ES-I3 (cell line): ENCODE results near the gene QRFP.

Experiments used
- H3K36me3 ChIP-seq: 2 replicates; pipeline ENCODE4 v1.6.1; 2013; ENCODE audit warnings: mild to moderate bottlenecking, low read length, control low read depth, moderate library complexity; ENCODE audit not compliant: insufficient read depth
- H3K4me1 ChIP-seq: 2 replicates; pipeline ENCODE4 v1.6.1; 2013; ENCODE audit warnings: mild to moderate bottlenecking, control low read depth, low read length; ENCODE audit not compliant: insufficient read depth
- H3K9ac ChIP-seq: 2 replicates; pipeline ENCODE4 v1.6.1; 2013; ENCODE audit warnings: low read depth, mild to moderate bottlenecking, low read length, moderate library complexity
- H3K9me3 ChIP-seq: 2 replicates; pipeline ENCODE4 v1.6.1; 2013; ENCODE audit warnings: mild to moderate bottlenecking, low read length, moderate library complexity; ENCODE audit not compliant: control insufficient read depth, insufficient read depth

Gene QRFP

DNA sequence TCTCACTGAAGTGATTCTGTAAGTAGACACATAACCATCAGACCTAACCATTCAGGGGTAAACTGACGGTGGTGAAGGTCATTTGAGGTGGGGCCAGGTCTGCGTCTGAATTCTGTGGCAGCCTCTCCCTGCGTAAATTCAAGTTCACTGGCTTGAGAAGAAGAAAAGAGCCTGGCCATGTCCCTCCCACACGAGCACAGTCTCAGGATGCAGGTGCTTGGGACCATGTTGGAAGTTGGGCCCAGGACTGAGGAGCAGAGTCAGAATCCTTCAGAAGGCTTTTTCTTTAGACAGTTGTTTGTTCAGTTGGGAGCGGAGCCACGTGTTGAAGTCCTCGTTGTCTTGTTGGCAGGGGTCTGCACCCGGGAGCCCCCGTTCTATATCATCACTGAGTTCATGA is 24.1 kb downstream of the QRFP start:
- no peak overlapping the region for H3K9ac ChIP-seq
- H3K4me1 ChIP-seq: no peaks in the 10 kb centered on the region
- H3K36me3 ChIP-seq: peaks cover 27% of the 10 kb centered on the region
- no peaks in the 10 kb centered on the region for H3K9me3 ChIP-seq

GRCh38 chr9:130872093-130872492 is 24.5 kb downstream of the QRFP start:
- H3K9ac ChIP-seq: no peak overlapping the region
- H3K36me3 ChIP-seq: peaks cover 27% of the 10 kb centered on the region
- no peaks in the 10 kb centered on the region for H3K9me3 ChIP-seq
- H3K4me1 ChIP-seq: no peaks in the 10 kb centered on the region

- Histone ChIP-seq H3K9me3 (no peaks in the 10 kb centered on the region), H3K9ac (no peak overlapping the region), H3K4me1 (no peaks in the 10 kb centered on the region), H3K36me3 (peaks cover 27% of the 10 kb centered on the region)
Measured at GRCh38 chr9:130871395-130872062, 25.1 kb downstream of the QRFP start.

GRCh38 chr9:130870491-130871381 is 25.9 kb downstream of the QRFP start:
- Histone ChIP-seq H3K9ac (no peak overlapping the region), H3K36me3 (peaks cover 27% of the 10 kb centered on the region), H3K4me1 (no peaks in the 10 kb centered on the region), H3K9me3 (no peaks in the 10 kb centered on the region)

- H3K36me3 ChIP-seq: peaks cover 27% of the 10 kb centered on the region
- no peak overlapping the region for H3K9ac ChIP-seq
- H3K4me1 ChIP-seq: no peaks in the 10 kb centered on the region
- no peaks in the 10 kb centered on the region for H3K9me3 ChIP-seq
Measured at GRCh38 chr9:130869250-130869649, 27.4 kb downstream of the QRFP start.

DNA sequence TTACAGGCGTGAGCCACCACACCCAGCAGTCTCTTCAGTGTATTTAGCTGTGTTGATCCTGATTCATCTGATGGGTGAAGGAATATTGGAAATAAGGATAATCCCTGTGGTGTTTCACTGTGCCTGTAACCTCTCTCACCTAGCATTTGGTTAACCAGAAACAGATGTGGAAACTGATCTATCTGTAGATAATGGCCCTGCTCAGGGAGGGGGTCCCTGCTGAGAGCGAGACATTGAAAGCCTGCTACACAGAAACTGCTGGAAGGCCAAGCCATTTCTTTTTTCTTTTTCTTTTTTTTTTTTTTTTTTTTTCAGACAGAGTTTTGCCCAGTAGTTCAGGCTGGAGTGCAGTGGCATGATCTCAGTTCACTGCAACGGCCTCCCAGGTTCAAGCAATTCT is 28.4 kb downstream of the QRFP start:
- Histone ChIP-seq H3K36me3 (peaks cover 22% of the 10 kb centered on the region), H3K9ac (no peak overlapping the region), H3K4me1 (no peaks in the 10 kb centered on the region; the same call in 1 of the 2 replicates), H3K9me3 (no peaks in the 10 kb centered on the region)

GRCh38 chr9:130867556-130867955 is 29.1 kb downstream of the QRFP start:
- no peaks in the 10 kb centered on the region; the same call in 1 of the 2 replicates for H3K4me1 ChIP-seq
- no peak overlapping the region for H3K9ac ChIP-seq
- peaks cover 18% of the 10 kb centered on the region for H3K36me3 ChIP-seq
- no peaks in the 10 kb centered on the region for H3K9me3 ChIP-seq

GRCh38 chr9:130866474-130866965 is 30.1 kb downstream of the QRFP start:
- no peaks in the 10 kb centered on the region for H3K9me3 ChIP-seq
- H3K4me1 ChIP-seq: no peaks in the 10 kb centered on the region; the same call in 1 of the 2 replicates
- H3K9ac ChIP-seq: no peak overlapping the region
- H3K36me3 ChIP-seq: peaks cover 8% of the 10 kb centered on the region; the same call in 1 of the 2 replicates

DNA sequence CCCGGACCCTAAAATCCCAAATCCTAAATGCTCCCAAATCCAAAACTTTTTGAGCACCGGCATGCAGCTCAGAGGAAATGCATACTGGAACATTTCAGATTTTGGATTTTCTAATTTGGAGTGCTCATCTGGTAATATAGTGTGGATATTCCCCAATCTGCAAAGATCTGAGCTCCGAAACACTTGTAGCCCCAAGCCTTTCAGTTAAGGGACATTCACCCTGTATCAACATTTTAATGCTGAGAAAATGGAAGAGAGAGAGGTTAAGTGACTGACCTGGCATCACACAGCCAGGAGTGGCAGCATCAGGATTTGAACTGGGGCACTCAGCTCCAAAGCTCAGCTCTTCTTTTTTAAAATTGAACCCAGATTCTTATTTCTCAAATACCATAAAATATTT is 30.7 kb downstream of the QRFP start:
- Histone ChIP-seq H3K36me3 (peaks cover 5% of the 10 kb centered on the region; the same call in 1 of the 2 replicates), H3K4me1 (no peaks in the 10 kb centered on the region; the same call in 1 of the 2 replicates)

GRCh38 chr9:130864541-130864940 is 32.1 kb downstream of the QRFP start:
- Histone ChIP-seq H3K9me3 (no peaks in the 10 kb centered on the region), H3K4me1 (peaks cover 7% of the 10 kb centered on the region), H3K36me3 (peaks cover 8% of the 10 kb centered on the region), H3K9ac (no peak overlapping the region)

More for the DNA sequence above, 30.7 kb downstream of the QRFP start:
- H3K9ac ChIP-seq: no peak overlapping the region
- no peaks in the 10 kb centered on the region for H3K9me3 ChIP-seq

DNA sequence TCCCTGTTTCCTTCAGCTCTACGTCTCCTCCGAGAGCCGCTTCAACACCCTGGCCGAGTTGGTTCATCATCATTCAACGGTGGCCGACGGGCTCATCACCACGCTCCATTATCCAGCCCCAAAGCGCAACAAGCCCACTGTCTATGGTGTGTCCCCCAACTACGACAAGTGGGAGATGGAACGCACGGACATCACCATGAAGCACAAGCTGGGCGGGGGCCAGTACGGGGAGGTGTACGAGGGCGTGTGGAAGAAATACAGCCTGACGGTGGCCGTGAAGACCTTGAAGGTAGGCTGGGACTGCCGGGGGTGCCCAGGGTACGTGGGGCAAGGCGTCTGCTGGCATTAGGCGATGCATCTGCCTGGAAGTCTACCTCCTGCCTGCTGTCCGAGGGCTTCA is 33.9 kb downstream of the QRFP start:
- Histone ChIP-seq H3K9ac (no peak overlapping the region), H3K9me3 (no peaks in the 10 kb centered on the region), H3K4me1 (peaks cover 21% of the 10 kb centered on the region), H3K36me3 (peaks cover 8% of the 10 kb centered on the region)

DNA sequence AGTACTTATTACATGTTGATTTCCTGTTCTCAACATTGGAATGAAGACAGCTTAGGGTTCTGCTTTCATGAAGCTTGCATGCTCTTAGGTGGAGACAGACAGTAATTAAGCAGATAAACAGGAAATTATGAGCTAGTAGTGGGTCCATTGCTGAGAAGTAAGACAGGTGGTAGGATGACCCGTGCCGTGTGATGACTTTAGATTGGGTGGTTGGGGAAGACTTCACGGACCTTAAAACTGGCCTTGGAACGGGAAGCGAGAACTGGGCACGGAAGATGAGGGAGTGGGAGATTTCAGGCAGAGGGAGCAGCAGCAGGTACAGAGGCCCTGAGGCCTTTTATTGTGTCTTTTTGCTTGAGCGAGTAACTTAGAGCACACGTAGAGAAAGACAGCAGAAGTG is 34.4 kb downstream of the QRFP start:
- Histone ChIP-seq H3K4me1 (peaks cover 21% of the 10 kb centered on the region), H3K36me3 (peaks cover 8% of the 10 kb centered on the region), H3K9me3 (no peaks in the 10 kb centered on the region), H3K9ac (no peak overlapping the region)

DNA sequence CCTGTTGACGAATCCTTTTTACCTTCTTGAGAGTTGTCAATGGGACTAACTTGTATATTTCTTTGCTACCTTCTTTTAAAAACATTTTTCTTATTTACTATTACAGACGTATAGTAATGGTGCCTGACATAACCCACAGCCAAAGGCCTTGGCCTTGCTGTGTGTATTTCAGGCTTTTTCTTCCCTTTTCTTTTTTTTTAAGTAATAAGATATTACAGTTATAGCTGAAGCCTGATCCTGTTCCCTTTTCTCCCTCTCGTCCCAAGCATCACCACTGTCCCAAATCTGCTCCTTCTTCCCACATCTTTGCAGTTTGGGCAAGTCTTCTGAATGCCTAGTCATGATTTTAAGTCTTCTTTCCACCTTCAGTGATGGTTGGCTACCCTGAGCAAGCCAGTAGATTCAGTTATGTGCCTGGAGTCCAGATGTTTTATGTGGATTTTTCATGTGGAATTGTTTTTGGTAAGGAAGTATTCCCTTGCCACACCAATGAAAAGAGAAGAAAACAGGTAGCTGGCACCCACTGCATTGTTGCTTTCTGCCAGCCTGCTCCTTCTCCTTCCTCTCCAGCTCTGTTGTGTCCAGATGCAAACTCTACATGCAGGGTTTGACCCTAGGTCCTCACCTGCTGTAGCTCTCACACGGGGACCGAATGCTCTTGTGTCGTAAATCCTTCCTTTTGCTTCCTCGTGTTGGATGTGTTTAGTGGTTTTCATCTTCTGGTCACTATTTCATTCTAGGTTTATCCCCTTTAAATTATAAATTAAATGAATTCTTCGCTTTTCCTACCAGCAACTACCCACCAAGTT is 35.0 kb downstream of the QRFP start:
- Histone ChIP-seq H3K36me3 (peaks cover 11% of the 10 kb centered on the region), H3K9ac (no peak overlapping the region), H3K4me1 (peaks cover 21% of the 10 kb centered on the region), H3K9me3 (no peaks in the 10 kb centered on the region)
